ENCODE data around the gene RP2. TPM values are rescaled to one million over a fixed set of nuclear protein-coding genes. Genes with fewer than 3 reads are reported as not detected.
A peak's percentile ranks its signal among the peaks of the same experiment; 100 is the strongest.

The RP2 gene
- polyA plus RNA-seq, 2 of the 4 experiments (the other 2 are of a cell fraction) = 14.0 to 14.8 TPM

GRCh38 chrX:46856483-46856882 is 19.6 kb downstream of the RP2 start (continued):
- no peak for TF ChIP-seq CTCF (IDR thresholded peaks at IDR 0.05)

GRCh38 chrX:46860557-46860956 is 23.7 kb downstream of the RP2 start:
- POLR2A ChIA-PET = no interaction called here
- TF ChIP-seq ZSCAN20 (CRISPR knock-in tag; IDR thresholded peaks at IDR 0.05) (no peak), BHLHE40 (IDR thresholded peaks at IDR 0.05; ENCODE audit: low read depth, low read length) (no peak), FOSB (CRISPR knock-in tag; IDR thresholded peaks at IDR 0.05) (no peak), CBX8 (IDR thresholded peaks at IDR 0.05) (no peak), RAD21 (conservative IDR thresholded peaks at IDR 0.05 in 1 of 2, IDR thresholded peaks at IDR 0.05 in 1 of 2) (no peak), FOXS1 (CRISPR knock-in tag; IDR thresholded peaks at IDR 0.05) (no peak), CEBPB (IDR thresholded peaks at IDR 0.05) (no peak), E2F6 (IDR thresholded peaks at IDR 0.05; ENCODE audit: borderline replicate concordance, low read depth) (no peak), RCOR1 (IDR thresholded peaks at IDR 0.05; ENCODE audit: low read depth, low read length) (no peak), PBX3 (IDR thresholded peaks at IDR 0.05) (no peak), BCL3 (IDR thresholded peaks at IDR 0.05) (no peak), MAZ (IDR thresholded peaks at IDR 0.05; ENCODE audit: borderline replicate concordance, low read depth, low read length) (no peak)
- Histone ChIP-seq H3K4me1 (peaks cover 19% of the 10 kb centered on the region; the same call in 2 of the 3 replicates), H3K9me3 (no peaks in the 10 kb centered on the region), H3K27ac (no peak overlapping the region), H3K4me2 (no peak overlapping the region), H3K4me3 (no peak overlapping the region)
- CTCF ChIA-PET = interaction anchor here (1.3 kb wide), 1 partner anchor 92 kb away, joined by 5 read pairs; no protein-coding TSS in a partner anchor
- ATAC-seq (no peak), FAIRE-seq (no peak), DNase-seq (ENCODE audit: low read depth in 1 of 2, low spot score in 1 of 2) (no peak)
- 54% methylated on average over 1 of the region's 1 CpG for WGBS (ENCODE audit: missing lambda C conversion rate)

GRCh38 chrX:46863072-46863471 is 26.2 kb downstream of the RP2 start:
- no peak overlapping the region for H3K4me3 ChIP-seq
- ChIA-PET POLR2A (no interaction called here), CTCF (interaction anchor here (0.6 kb wide), 1 partner anchor 41 kb away, joined by 3 read pairs; no protein-coding TSS in a partner anchor)
- DNase-seq (ENCODE audit: low read depth in 1 of 2, low spot score in 1 of 2) (no peak), ATAC-seq (no peak), FAIRE-seq (no peak)
- no peak overlapping the region for H3K4me2 ChIP-seq
- 98% methylated on average over 2 of the region's 2 CpGs for WGBS (ENCODE audit: missing lambda C conversion rate)
- TF ChIP-seq MAZ (IDR thresholded peaks at IDR 0.05; ENCODE audit: borderline replicate concordance, low read depth, low read length) (no peak), NFE2L2 (conservative IDR thresholded peaks at IDR 0.05; ENCODE audit: low read length) (peak; percentile 70), MAFK (IDR thresholded peaks at IDR 0.05; ENCODE audit: partially characterized antibody) (peak; percentile 84)
- no peaks in the 10 kb centered on the region for H3K9me3 ChIP-seq
- H3K27ac ChIP-seq = peak overlapping the region; percentile 7 to 69; a peak in 3 of 6 replicates
- peaks cover 15% of the 10 kb centered on the region; the same call in 2 of the 3 replicates for H3K4me1 ChIP-seq

- Histone ChIP-seq H3K4me1 (peaks cover 15% of the 10 kb centered on the region; the same call in 2 of the 3 replicates), H3K9me3 (no peaks in the 10 kb centered on the region), H3K4me3 (no peak overlapping the region), H3K27ac (no peak overlapping the region; a peak in 1 of 6 replicates), H3K4me2 (no peak overlapping the region)
- FAIRE-seq (no peak), DNase-seq (ENCODE audit: low read depth in 1 of 2, low spot score in 1 of 2) (no peak), ATAC-seq (no peak)
- ChIA-PET CTCF (no interaction called here), POLR2A (no interaction called here)
- 88% methylated on average over 2 of the region's 2 CpGs for WGBS (ENCODE audit: missing lambda C conversion rate)
- TF ChIP-seq NR3C1 (IDR thresholded peaks at IDR 0.05) = no peak
- no peak for TF ChIP-seq CBX8 (IDR thresholded peaks at IDR 0.05)
- TF ChIP-seq E2F6 (IDR thresholded peaks at IDR 0.05; ENCODE audit: borderline replicate concordance, low read depth) = no peak
- no peak for TF ChIP-seq MYC (IDR thresholded peaks at IDR 0.05; ENCODE audit: borderline replicate concordance, low read length)
Measured at GRCh38 chrX:46864606-46865005, 27.8 kb downstream of the RP2 start.

All from A549 (cell line).